ENCODE data around the gene TCEAL9. TPM values are rescaled to one million over a fixed set of nuclear protein-coding genes. Genes with fewer than 3 reads are reported as not detected.

TCEAL9 gene
- total RNA-seq, 1 donor from 2014 or later = 45.4 TPM

DNA sequence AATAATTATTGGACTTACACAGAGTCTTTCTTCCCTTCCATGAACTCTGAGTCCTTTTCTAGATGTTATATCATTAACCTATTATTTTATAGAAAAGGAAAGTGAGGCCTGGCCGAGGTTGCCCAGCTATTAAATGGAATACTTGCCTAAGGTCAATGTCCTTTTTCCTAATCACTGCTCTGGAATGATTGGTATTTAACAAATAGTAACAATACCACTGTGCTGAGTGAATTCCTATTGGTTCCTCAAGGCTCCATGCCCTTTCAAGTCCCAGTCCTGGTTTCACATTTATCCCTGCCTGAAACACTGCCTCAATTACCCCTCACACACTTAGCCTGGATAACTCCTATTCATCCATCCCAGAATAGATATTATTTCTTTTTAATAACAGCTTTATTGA lies 6.2 kb downstream of the TCEAL9 start:
- Histone ChIP-seq H3K27me3 (no peaks in the 10 kb centered on the region), H3K36me3 (no peaks in the 10 kb centered on the region), H3K9me3 (no peaks in the 10 kb centered on the region), H3K4me1 (no peaks in the 10 kb centered on the region), H3K4me3 (no peak overlapping the region), H3K27ac (no peak overlapping the region)
- ATAC-seq (no peak), DNase-seq (no peak)
- TF ChIP-seq, protein P1, sequence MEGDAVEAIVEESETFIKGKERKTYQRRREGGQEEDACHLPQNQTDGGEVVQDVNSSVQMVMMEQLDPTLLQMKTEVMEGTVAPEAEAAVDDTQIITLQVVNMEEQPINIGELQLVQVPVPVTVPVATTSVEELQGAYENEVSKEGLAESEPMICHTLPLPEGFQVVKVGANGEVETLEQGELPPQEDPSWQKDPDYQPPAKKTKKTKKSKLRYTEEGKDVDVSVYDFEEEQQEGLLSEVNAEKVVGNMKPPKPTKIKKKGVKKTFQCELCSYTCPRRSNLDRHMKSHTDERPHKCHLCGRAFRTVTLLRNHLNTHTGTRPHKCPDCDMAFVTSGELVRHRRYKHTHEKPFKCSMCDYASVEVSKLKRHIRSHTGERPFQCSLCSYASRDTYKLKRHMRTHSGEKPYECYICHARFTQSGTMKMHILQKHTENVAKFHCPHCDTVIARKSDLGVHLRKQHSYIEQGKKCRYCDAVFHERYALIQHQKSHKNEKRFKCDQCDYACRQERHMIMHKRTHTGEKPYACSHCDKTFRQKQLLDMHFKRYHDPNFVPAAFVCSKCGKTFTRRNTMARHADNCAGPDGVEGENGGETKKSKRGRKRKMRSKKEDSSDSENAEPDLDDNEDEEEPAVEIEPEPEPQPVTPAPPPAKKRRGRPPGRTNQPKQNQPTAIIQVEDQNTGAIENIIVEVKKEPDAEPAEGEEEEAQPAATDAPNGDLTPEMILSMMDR (IDR thresholded peaks at IDR 0.05) = no peak
- intact Hi-C loops (cut with DNase I) = no loop called here

GRCh38 chrX:103363046-103363445 lies 6.7 kb downstream of the TCEAL9 start:
- ATAC-seq = no peak
- Histone ChIP-seq H3K36me3 (no peaks in the 10 kb centered on the region), H3K4me3 (no peak overlapping the region), H3K27ac (no peak overlapping the region), H3K9me3 (no peaks in the 10 kb centered on the region), H3K27me3 (no peaks in the 10 kb centered on the region), H3K4me1 (no peaks in the 10 kb centered on the region)
- intact Hi-C loops (cut with DNase I) = no loop called here
- TF ChIP-seq, protein P1 (IDR thresholded peaks at IDR 0.05) = no peak
- DNase-seq = no peak

DNA sequence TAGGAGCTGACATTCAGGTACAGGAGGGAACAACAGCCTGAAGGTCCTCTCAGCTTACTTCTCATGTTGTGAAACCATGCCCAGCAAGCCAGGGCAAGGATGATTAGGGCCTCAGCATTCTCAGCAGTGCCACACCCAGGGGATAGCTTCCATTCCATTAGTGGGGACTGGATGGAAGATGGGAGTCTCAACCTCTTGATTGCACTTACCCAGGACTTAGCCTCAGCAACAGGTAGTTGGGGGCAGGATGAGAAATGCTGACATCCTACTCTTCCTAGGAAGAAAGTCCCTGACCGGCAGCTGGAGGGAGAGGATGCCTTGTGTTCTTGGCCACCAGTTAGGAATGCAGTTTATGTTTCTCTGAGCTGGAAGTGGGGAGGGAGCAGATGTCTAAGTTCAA lies 11.2 kb downstream of the TCEAL9 start:
- no peak for ATAC-seq
- H3K4me3 ChIP-seq = no peak overlapping the region
- H3K27ac ChIP-seq = no peak overlapping the region
- no peaks in the 10 kb centered on the region for H3K36me3 ChIP-seq
- no peaks in the 10 kb centered on the region for H3K9me3 ChIP-seq
- no peaks in the 10 kb centered on the region for H3K27me3 ChIP-seq
- H3K4me1 ChIP-seq = no peaks in the 10 kb centered on the region
- DNase-seq = no peak
- TF ChIP-seq, protein P1 (IDR thresholded peaks at IDR 0.05) = no peak
- intact Hi-C loops (cut with DNase I) = no loop called here

DNA sequence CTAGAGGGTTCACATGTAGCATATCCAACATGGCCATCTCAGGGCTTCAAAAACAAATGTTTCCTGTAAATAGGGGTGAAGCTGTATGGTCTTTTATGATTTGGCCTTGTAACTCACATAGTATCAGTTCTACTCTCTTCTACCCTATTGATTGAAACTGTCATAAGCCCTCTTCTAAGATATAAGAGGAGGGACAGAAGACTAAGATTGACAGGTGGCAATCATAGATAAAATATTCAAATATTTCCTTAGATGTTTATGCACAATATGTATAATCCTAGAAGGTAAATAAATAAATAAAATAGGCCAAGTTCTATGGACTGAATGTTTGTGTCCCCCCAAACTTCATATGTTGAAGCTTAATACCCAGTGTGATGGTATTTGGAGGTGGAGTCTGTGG lies 13.2 kb downstream of the TCEAL9 start:
- H3K4me3 ChIP-seq = no peak overlapping the region
- no peaks in the 10 kb centered on the region for H3K4me1 ChIP-seq
- TF ChIP-seq, protein P1 (IDR thresholded peaks at IDR 0.05) = no peak
- H3K36me3 ChIP-seq = no peaks in the 10 kb centered on the region
- no peaks in the 10 kb centered on the region for H3K27me3 ChIP-seq
- no peaks in the 10 kb centered on the region for H3K9me3 ChIP-seq
- intact Hi-C loops (cut with DNase I) = no loop called here
- no peak overlapping the region for H3K27ac ChIP-seq
- ATAC-seq (no peak), DNase-seq (no peak)

GRCh38 chrX:103372886-103373285 lies 16.6 kb downstream of the TCEAL9 start:
- intact Hi-C loops (cut with DNase I) = no loop called here
- Histone ChIP-seq H3K4me3 (no peak overlapping the region), H3K9me3 (no peaks in the 10 kb centered on the region), H3K27me3 (no peaks in the 10 kb centered on the region), H3K4me1 (no peaks in the 10 kb centered on the region), H3K36me3 (no peaks in the 10 kb centered on the region), H3K27ac (no peak overlapping the region)
- TF ChIP-seq, protein P1 (IDR thresholded peaks at IDR 0.05) = no peak
- no peak for ATAC-seq
- DNase-seq = no peak

- Histone ChIP-seq H3K27me3 (no peaks in the 10 kb centered on the region), H3K27ac (no peak overlapping the region), H3K4me1 (no peaks in the 10 kb centered on the region), H3K4me3 (no peak overlapping the region), H3K9me3 (no peaks in the 10 kb centered on the region), H3K36me3 (no peaks in the 10 kb centered on the region)
- intact Hi-C loops (cut with DNase I) = no loop called here
- DNase-seq = no peak
- ATAC-seq = no peak
- TF ChIP-seq, protein P1 (IDR thresholded peaks at IDR 0.05) = no peak
Observed at GRCh38 chrX:103373581-103373980, 17.3 kb downstream of the TCEAL9 start.

Measured in upper lobe of right lung (tissue), 1 donor.